Activated CD8-positive, alpha-beta memory T cell treated with anti-CD3 and anti-CD28 coated beads for 48 hours (primary cell): ENCODE data around the gene SH3RF1.
"Not testable (repeated sequence)": the region's sequence is repeated elsewhere in the genome, so short reads cannot be mapped to it uniquely, and the experiment has no call there.

Experiments used
- DNase-seq, 3 experiments: peaks; one replicate each; pipeline ENCODE4 v3.0.0-alpha.2; 2020; ENCODE audit warnings: low read depth in 2 of 3, low spot score in 2 of 3

The SH3RF1 gene

DNA sequence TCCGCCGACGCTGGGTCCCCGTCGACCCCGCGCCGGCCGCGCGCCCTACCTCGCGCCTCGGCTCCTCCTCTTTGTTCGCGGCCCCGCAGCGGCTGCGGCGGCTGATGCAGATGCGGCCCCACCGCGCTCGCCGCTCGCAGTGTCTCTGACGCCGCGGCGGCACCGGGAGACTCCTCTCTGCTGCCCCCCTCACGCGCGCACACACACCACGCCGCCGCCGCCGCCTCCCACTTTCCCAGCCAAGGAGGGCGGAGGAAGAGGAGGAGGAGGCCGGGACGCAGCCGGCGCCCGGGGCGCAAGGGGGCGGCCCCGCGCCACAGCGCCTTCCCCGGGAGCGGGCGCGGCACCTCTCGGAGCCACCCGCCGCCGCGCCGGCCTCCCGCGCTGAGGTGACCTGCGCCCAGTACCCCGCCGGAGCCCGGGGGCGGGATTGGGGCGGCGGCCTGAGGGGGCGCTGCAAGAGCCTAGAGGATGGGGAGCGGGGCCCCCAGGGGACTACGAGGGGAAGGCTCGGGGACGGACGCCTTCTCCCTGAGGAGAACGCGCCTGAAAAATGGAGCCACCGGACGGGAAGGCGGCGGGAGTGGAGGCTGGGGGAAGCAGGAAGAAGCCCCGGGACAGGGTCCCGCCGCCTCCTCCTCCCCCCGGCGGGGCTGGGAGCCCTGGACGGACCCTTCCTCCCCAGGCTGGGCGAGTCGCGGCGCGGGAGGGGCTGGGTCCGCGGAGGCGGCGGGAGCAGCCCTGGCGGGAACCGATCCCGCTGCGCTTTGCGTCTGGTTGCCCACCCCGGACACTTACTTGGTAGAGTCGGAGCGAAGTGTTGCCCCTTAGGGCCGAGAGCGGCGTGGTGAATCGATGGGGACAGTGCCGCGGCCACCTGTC, at the start of gene SH3RF1:
SH3RF1 (minus strand) TSS at position 147 of the 882 bp plus-strand sequence. CDS start 1,744 bp downstream, outside the sequence.
- DNase-seq: peak in 2 of 3 experiments; percentile 18 to 21

DNA sequence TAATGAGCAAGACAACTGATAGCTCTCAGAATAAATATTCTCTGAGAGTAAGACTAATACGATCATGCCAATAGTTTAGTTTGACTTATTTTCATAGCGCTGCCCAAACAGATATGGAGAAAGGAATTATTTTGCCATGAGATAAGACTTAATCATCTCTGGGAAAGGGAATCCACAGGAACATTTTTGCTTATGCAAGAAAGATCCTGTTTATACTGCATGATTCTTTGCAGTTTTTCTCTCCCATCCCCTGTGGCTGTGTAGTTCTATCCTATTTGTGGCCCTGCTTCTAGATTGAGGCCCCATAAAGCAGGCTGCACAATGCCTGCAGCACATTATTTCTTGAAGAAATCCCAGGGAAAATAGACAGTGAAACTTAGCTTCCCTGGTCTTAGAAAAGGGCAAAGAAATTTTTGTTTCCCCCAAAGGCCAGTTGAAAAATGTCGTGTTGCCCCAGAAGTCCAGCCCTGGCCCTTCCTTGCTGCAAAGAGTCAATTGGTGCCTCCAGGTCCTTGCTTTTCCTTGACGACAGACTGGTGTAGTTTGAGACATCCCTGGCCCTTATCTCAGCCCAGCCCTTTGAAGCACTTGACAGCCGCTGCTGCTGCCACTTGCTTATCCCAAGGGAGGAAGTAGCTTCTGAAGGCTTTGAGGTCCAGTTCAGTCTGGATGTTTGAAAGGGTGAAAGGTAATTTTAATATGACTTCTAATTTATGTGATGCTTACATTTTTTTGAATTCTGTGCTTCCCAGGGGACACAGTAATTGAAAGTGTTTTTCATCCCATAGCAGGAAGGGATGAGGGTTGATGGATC, 45.0 kb upstream of the SH3RF1 start:
- no peak for DNase-seq

DNA sequence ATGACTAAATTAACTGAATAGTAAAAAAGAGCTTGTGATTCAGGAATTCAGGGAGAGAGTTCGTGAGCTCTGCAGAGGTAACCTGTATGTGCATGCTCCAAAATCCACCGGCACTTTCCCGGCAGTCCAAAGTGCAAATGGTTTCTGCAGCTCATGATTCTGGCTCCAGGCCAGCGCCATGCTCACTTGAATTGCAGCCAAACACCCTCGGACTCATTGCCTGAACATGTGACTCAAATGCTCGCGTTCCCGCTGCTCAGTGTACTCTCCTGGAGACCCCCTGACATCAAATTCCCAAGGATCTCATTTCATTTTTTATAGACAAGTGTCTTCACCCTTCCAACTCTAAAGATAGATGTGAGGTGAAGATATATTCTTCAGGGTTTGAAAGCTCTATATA, 44.1 kb upstream of the SH3RF1 start:
- DNase-seq: no peak

DNA sequence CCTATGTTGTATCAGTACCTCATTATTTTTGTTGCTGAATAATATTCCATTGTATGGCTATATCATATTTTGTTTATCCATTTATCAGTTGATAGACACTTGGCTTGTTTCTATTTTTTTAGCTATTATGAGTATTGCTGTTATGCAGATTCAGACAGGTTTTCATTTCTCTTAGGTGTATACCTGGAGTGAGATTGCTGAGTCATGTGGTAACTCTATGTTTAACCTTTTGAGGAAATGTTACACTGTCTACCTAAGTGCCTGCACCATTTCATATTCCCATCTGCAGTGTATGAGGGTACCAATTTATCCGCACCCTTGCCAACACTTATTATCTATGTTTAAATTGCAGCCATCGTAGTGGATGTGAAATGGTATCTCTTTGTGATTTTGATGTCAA, 43.0 kb upstream of the SH3RF1 start:
- no peak for DNase-seq

DNA sequence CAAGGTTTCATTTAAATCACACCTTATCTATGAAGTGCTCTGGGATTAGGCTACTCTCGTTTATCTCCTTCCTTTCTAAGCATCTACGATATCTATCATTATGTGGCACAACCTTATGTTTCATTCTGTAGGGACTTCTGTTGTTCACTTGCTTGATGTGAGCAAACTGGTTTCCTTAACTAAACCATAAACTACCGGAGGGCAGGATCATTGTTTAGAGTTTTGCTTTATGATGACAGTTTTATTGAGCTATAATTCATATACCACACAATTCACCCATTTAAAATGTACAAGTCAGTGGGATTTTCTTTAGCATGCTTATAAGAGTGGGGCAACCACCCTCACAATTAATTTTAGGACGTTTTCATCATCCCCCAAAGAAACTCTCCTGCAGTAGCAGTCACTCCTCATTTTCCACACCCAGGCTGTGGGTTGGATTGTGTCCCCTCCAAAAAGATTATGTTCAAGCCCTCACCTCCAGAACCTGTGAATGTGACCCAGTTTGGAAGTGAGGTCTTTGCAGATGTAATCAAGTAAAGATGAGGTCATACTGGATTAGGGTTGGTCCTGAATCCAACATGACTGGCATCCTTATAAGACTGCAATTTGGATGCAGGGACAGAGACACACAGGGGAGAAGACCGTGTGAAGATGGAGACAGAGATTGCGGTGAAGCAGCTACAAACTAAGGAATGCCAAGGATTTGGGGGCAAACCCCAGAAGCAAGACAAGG, 42.1 kb upstream of the SH3RF1 start:
- no peak for DNase-seq

DNA sequence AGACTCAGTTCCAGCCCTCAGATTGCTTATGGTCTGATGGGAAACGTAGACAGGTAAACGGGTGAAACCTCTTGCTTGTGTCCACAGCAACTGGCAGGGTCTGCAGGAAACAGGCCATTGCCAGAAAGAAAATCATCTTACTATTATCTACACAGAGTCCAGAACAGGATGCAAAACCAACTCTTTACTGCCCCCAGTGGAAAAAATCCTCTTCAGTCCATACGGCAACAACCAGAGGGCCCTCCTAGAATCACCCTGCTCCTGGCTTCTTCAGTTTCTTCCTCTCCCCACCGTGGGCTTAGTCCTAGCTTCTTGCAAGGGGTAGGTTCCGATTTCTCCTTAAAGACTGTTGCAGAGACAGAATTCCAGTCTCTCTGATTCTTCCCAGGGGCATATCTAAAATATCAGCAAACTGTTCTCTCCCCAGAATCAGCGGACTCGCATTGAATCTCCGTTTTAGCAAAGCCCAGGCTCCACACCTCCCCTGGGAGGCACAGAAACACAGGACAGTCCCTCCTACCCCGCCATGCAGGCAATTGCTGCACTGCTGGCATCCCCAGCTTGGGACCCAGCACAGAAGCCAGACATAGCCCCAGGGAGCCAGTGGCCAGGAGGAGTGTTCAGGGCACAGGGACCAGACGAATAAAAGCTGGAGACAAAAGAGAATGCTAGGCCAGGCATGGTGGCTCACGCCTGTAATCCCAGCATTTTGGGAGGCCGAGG, 41.0 kb upstream of the SH3RF1 start:
- DNase-seq: no peak

DNA sequence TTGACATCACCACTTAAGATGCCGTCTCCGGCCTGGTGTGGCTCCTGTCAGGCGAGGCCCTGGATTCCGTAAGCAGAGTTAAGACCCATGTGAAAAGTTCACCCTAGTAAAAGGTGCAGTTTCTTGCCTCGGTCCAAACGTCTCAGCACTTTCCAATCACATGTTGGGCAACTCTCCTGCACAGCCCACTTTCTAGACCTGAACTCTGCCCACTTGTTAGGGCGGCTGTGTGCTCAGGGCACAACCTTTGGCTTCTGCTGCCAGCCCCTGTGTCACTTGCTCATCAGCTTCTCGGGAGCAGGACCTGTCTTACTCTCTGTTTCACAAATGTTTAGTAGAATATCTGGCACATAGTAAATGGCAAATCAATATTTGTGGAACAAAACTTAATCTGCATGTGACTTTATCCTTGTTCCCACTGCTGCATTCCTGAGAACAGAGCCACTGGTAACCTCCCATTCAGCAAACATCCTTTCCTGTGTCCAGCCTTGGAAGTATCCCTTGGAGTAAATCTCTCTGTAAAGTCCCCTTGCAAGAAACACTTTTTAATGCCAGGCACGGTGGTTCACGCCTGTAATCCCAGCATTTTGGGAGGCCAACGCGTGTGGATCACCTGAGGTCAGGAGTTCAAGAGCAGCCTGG, 38.7 kb upstream of the SH3RF1 start:
- DNase-seq: no peak

DNA sequence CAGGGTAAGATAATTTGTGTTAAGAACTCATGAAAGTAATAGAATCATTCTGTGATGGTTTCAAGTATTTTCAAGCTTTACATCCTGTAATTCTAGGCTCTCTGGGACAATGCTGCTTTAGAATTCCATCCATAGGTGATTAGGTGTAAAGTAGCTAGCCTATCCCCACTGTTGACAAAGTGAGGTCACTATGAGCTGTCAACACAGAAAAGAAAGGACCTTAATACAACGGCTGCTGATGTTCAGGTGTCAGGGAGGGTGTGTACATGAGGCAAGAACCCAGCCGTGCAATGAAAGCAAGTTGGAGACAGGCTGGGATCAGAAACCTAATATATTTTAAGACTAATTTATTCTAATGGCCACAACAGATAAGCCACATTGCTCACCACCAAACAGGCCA, 36.8 kb upstream of the SH3RF1 start:
- DNase-seq: no peak

DNA sequence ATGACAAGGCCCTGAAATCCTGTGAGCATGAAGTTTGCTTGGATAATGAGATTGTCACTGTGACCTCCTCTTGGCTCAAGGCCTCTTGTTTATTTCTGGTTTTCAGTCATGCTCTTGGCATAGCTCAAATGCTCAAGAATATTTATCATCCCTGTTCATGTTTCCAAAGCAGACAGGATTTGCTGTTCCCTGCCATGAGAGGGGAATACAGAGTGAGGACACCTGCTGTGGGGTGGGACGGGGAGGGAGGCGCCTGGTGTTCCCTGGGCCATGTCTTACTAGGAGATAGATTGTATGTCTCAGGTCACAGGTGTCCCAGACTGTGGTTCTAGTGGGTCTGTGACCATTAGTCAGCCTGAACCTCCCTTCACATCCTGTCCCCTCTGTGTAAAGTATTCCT, 34.9 kb upstream of the SH3RF1 start:
- no peak for DNase-seq

DNA sequence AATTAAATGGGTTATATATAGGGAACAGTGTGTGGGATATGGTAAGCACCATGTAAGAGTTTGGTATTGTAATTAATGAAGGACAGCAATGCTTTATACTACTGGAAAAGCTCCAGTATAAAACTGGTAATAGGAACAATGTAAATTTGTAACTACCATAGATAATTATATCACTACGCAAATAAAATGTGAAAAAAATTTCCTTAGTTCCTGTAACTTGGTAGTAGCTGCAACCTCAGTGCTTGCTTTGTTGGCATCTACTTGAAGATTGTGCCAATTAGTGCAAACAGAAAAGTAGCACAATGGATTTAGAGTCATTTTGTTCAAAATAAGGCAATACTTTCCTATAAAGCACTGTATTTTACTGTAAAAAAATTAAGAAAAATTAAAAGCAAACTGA, 34.4 kb upstream of the SH3RF1 start:
- DNase-seq: no peak

DNA sequence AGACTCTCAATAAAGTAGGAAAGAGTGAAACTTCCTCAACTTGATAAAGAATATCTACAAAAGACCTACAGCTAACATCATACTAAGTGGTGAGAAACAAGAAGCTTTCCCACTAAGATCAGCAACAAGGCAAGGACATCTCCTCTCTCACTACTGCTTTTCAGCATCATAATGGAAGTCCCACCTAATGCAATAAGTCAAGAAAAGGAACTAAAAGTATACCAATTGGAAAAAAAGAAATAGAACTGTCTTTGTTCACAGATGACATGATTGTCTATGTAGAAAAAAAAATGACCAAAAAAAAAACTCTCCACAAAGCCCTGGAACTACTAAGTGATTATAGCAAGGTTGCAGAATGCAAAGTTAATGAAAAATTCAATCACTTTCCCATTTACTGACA, 25.1 kb upstream of the SH3RF1 start:
- no peak for DNase-seq

DNA sequence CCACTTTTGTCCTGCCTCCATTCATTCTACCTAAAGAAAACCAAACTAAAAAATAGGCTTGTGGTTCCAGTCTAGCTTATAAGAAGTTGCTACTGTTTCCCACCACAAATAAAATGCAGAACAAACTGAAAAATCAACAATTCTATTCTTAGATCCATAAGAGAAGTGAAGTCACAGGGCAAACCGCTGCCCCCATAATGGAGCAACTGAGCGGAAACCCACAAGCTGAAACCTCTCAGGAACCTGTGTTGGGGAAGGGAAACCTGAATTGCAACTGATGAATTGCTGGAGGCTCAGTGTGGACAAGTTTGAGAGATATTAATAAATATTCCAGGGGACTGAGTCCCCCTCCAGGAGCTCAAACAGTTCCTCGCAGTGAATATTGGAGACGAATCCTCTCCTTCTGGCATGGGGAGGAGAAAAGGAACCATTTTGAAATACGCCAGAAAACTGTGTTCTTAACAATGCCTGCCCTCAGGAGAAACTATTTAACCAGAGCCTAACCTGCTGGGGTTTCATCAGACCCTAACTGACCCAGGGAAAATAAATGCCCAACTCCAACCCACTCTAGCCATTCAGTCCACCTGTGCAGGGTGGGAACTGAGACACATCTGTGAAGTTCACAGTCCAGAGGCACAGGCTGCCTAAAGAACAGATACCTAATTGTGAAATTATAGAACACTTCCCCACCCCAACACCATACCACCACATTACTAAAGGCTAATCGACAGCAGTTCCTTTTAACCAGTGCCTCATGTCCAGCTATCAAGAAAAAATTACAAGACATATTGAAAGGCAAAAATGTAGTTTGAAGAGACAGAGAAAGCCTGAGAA, 22.8 kb upstream of the SH3RF1 start:
- DNase-seq: no peak

DNA sequence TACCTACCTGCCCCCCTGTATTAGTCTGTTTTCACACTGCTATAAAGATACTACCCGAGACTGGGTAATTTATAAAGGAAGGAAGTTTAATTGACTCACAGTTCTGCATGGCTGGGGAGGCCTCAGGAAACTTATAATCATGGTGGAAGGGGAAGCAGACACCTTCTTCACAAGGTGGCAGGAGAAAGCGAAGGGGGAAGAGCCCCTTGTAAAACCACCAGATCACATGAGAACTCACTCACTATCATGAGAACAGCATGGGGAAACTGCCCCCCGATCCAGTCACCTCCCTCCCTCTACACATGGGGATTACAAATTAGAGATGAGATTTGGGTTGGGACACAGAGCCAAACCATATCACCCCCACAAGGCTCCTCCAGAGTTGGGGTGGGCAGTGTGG, 17.2 kb upstream of the SH3RF1 start:
- DNase-seq: not testable (repeated sequence)

DNA sequence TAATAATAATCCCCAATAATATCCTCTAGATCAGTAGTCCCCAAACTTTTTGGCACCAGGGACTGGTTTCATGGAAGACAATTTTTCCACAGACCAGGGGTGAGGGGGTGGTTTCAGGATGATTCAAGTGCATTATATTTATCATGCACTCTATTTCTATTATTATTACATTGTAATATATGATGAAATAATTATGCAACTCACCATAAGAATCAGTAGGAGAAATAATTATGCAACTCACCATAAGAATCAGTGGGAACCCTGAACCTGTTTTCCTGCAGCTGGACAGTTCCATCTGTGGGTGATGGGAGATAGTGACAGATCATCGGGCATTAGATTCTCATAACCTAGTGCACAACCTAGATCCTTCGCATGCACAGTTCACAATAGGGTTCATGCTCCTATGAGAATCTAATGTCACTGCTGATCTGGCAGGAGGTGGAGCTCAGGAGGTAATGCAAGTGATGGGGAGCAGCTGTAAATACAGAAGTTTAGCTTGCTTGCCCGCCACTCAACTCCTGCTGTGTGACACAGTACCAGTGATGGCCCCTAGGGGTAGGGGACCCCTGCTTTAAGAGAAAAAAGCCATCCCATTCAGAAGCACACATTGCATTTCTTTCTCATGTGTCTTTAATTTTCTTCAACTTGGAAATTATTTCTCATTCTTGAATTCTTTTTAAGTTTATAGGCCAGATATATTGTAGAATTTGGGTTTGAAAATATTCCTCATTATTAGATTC, 16.0 kb upstream of the SH3RF1 start:
- DNase-seq: no peak

DNA sequence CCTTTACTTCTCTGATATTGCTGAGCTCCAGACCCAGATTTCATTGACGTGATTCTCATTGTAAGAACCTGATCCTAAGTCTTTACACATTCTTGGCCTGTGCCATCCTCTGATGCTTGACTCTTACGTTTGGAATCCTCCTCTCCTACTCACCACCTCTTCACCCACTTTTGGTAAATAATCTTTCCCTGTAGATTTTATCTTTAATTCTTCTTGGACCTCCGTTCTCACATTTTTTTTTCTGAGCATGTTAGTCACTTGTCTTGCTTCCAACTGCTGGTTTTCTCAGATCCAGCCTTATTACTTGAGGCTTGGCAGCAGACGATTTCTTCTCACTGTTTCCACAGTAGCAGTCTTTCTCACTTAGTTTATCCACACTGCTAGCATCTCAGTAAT, 12.4 kb upstream of the SH3RF1 start:
- no peak for DNase-seq

DNA sequence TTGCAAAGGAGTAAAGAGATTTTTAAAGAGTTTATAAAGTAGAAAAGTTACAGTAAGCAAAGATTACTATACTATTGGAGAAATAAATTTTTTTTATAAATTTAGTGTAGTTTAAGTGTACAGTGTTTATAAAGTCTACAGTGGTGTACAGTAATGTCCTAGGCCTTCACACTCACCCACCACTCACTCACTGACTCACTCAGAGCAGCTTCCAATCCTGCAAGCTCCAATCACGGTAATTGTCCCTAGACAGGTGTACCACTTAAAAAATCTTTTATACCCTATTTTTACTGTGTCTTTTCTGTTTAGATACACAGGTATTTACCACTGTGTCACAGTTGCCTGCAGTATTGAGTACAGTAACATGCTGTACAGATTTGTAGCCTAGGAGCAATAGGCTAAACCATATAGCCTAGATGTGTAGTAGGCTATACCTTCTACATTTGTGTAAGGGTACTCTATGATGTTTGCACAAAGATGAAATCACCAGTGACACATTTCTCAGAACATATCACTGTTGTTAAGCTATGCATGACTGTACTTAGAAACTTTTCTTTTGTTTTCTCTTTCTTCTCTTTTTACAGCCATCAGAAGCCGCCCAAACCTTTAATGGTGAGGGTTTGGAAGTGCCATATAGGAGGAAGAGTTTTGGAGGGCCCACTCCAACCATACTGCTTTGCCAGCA, 11.8 kb upstream of the SH3RF1 start:
- DNase-seq: no peak

DNA sequence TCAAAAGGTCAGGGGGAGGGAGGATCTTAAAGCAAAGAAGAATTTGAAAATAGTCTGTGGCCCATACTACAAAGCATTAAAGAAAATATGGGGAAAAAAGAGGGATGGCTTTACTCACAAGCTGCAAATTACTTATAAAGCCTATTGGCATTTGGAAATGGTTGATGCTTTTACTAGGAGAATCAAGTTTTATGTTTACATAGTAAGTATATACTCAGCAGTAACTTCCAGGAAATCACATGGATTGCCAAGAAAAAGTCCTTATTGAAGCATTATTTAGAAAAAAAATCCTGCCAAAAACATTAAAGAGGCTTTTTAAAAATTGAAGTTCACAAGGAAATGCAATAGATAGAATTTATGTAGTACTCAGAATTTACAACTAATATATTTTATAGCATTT, 8.4 kb upstream of the SH3RF1 start:
- no peak for DNase-seq

DNA sequence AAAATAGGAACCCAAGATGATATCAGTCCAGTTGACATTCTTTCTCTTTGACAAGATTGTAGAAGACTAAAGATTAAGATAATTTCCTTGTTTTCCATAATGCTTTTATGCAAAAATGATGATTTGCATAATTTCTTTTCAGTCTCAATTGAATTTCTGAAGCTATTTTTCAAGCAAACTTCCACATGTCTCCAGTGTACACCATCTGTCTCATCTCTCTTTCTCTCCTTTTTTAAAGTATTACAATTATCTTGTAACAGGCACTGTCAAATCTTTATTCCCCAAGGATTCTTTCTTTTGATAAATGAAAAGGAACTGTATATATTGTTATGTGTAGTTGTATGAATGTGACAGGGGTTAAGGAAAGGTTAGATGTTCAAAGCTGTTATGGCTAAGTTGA, 7.9 kb upstream of the SH3RF1 start:
- no peak for DNase-seq
